Activated CD4-positive, alpha-beta T cell treated with anti-CD3 and anti-CD28 coated beads, Interleukin-10, Interleukin-2, amounts not matched to agents 100 ng/mL and 50 ng/mL, durations not matched to agents 16 hours and 8 hours (primary cell): ENCODE data around the gene MSGN1.

ENCODE experiments used
- DNase-seq: peaks from one replicate; pipeline ENCODE4 v3.0.0-alpha.2; 2020

Gene MSGN1

DNA sequence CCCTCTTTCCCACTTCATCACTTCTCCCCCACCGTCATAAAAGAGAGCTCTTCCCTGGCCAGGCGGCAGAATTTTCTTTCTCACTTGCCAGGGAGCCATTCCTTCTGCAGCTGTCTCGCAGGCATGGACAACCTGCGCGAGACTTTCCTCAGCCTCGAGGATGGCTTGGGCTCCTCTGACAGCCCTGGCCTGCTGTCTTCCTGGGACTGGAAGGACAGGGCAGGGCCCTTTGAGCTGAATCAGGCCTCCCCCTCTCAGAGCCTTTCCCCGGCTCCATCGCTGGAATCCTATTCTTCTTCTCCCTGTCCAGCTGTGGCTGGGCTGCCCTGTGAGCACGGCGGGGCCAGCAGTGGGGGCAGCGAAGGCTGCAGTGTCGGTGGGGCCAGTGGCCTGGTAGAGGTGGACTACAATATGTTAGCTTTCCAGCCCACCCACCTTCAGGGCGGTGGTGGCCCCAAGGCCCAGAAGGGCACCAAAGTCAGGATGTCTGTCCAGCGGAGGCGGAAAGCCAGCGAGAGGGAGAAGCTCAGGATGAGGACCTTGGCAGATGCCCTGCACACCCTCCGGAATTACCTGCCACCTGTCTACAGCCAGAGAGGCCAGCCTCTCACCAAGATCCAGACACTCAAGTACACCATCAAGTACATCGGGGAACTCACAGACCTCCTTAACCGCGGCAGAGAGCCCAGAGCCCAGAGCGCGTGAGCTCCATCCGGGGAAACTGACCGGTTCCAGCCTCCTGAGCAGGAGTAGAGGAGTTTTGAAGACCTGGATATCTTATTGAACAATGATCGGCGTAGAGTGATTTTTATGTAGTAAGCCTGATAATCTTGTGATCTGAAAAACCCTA lies at the start of gene MSGN1:
TSS of gene MSGN1 (plus strand) at position 65 of the 850 bp plus-strand sequence. CDS start at position 124, 59 bp downstream.
- no peak for DNase-seq

GRCh38 chr2:17768894-17769293 lies 47.4 kb upstream of the MSGN1 start:
- no peak for DNase-seq

DNA sequence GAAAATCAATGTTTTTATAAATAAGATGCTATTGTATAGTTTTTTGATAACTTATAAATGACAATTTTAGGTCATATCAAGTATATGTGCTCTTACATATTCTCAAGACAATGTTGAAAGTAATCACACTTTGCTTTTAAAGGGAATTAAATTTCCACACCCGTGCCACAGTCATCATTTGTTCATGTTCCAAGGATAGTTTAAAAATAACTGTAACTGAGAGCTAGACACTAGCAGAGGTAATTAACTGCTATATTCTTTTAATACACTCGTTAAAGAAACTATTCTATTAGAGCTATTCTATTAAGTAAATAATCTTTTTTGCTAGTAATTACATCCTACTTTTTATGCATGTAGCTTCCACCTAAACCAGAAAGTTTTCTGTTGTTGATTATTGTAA lies 44.3 kb upstream of the MSGN1 start:
- DNase-seq, result no peak

DNA sequence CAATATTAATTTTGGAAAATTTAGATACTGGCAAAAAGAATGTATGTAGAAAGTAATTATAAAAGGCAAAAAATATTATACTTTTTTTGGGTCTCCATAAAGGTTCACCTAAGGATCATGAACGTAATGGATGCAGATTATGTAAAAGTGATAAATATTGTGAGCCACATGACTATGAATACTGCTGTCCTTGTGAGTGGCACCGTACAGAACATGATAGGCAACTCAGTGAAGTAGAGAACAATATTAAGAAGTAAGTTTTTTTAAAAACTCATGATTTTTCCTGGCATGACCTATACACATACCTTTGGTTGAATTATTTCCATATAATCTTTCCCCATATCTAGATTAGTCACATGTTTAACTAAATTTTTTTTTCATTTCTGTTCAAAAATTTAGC lies 43.7 kb upstream of the MSGN1 start:
- DNase-seq, result no peak

DNA sequence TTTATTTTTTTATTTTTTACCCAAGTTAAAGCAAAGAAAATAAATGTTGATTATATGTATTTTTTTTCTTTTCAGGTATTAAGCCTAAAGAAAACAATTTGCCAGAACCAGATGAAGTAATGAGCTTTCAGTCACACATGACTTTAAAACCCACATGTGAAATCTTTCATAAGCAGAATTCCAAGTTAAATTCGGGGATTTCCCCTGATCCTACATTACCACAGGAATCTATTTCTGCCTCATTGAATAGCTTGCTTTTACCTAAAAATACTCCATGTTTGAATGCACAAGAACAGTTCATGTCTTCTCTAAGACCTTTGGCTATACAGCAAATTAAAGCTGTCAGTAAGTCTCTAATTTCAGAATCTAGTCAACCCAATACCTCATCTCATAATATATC lies 35.7 kb upstream of the MSGN1 start:
- no peak for DNase-seq

GRCh38 chr2:17781482-17781881 lies 34.8 kb upstream of the MSGN1 start:
- DNase-seq, result no peak

- no peak for DNase-seq
Observed at GRCh38 chr2:17786727-17787126, 29.5 kb upstream of the MSGN1 start.

DNA sequence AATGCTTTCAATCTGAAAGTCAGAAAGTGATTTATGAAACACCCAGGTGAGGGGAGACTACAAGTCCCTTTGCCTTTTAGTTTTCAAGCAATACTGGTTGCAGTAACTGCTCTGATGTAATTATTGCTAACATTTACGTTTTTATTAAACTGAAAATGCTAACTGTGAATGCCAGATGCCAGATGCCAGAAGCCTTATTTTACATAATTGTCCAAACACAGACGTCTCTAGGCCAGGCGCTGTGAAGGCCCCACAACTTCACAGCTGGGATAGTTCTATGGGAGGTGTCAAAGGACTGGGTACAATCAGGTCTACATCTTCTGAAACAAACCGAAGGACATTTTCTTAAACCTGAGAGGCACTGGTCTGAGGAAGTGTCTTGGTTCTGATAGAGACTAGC lies 27.5 kb upstream of the MSGN1 start:
- no peak for DNase-seq

DNA sequence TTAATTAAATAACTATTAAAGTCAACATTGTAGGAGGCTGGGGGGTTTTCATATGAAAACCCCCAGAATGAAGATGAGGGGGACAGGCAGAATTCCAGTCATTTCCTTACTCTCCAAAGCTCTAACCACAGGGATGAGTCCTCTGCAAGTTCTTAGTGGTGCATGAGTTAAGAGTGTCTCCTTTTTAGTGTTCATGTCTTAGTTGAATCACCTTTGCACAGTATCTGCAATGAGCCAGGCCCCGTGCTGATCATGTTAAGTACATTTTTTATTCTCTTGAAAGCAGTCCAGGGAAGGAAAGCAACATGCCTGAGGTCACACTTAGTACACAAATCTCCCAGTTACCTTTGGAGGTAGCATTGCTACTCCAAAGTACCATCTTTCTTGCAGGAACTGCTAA lies 25.7 kb upstream of the MSGN1 start:
- DNase-seq, result peak; percentile 58

DNA sequence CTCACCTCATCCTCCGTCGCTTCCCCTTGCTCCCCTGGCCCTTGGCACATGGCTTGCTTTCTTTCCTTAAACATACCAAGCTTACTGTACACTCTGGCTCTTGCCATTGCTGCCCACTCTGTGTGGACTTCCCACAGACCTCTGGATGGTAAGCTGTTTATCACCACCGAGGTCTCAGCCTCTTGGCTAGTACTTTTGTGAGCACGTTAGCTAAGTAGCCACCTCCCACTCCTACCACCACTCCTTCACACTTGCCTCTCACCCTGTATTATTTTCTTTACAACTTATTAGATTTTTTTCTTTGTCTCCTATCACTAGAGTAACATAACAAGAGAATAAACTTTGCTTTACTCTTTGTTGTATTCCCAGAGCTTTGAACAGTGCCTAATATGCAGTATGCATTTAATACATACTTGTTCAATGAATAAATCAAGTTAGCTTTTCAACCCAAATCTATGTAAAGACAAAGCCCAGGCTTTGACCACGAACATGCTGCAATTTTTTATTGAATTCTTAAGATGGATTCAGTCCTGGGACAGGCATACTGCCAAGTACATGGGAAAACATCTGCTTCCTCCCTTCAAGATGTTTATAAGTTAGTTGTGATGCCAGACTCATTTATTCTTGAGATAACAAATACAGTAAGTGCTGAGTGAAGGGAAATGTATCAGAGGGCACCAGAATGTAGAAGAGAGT lies 25.0 kb upstream of the MSGN1 start:
- DNase-seq, result no peak

GRCh38 chr2:17791817-17792130 lies 24.5 kb upstream of the MSGN1 start:
- no peak for DNase-seq

GRCh38 chr2:17792515-17792914 lies 23.7 kb upstream of the MSGN1 start:
- DNase-seq, result peak; percentile 55

DNA sequence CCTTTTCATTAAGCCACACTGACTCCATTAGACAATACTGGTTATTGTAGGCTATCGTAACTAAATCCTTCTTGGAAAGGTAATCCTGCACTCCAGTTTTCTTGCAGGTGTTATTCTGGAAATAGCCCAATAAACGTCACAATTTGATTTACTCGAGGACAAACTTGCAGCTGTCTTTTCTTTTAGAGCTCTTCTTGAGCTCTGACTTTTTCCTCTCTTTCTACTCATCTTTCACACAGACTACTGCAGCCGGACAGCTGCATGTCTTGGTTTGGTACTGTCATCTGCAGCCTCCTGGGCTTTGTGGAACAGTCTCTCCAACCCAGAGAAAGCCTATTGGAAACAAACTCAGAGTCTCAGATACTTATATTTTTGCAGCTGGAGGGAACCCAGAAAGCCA lies 23.0 kb upstream of the MSGN1 start:
- DNase-seq, result no peak

DNA sequence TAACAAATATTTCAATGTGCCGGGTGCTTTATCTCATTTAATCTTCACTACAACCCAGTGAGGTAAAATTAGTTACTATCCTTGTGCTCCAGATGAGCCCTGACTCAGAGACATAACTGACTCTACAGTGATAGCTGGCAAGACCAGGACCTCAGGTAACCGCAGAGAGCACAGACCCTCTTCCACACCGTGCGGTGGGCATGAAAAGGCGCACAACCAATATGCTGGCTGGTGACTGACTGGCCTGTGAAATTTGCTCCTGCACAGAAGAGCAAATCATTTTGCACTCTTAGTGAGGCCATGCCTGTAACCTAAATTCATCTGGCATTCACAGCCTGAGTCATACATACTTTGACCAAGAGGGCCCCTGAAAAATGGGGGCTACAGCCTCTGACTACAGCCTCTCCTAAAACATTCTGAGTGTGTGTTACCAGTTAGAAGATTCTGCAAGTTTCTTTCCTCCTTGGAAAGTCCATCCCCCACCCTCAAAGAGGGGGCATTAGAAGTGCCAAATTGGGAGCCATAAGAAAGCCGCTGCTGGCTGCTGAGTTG lies 22.4 kb upstream of the MSGN1 start:
- DNase-seq, result peak; percentile 35

- DNase-seq, result no peak
Observed at GRCh38 chr2:17795309-17795708, 21.0 kb upstream of the MSGN1 start.

DNA sequence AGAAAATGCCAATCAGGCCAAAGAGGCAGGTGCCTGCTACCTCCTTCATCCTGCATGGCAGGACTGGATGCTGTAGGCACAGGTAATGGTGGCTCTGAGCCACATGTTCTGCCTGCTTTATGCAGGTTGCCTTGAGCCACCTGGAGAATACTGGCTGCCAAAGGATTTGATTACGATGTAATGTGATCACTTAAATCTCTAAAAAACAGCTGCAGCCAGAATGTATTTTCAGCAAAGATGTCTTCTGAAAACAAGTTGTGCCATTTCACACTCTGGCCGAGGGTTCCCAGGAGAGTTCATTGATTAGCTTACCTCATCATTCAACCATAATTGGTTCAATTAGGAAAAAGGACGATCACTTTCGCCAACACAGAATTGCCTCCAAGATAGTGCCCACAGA lies 17.9 kb upstream of the MSGN1 start:
- no peak for DNase-seq

DNA sequence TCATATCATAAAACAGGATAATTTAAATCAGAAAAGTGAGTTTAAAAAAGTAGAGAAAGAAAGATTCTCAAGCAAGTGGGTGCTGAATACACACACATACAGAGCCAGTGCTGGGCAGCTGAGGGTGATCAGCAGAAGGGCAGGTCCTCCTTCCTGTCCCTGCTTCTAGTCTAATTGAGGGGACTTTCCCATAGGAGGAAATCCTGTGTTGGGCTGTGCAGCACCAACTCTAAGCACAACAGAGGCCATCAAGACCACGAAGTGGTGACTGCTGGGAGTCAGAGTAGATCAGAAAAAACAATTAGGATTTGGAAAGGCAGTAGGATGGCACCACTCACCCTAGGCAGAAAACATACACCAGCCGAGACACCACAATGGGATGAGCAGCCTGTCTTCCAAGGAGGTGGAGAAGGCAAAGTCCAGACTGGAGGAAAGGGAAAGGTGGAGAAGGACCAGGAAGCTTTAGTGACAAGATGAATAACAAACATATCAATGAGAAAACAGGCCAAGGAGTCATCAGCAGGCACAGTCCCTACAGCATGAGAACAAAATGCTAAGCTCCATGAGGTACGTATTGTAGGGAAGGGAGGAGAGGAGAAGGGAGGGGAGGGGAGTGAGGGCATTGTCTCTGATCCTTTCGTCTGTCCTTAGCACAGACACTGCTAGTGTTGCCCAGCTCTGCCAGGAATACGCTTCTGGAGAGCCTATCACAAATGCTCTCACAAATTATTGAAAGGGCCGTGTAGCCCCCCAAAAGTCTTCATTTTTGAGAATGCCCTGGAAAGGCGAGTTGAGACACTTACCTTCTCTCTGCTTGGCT lies 16.7 kb upstream of the MSGN1 start:
- no peak for DNase-seq

GRCh38 chr2:17800219-17800618 lies 16.0 kb upstream of the MSGN1 start:
- DNase-seq, result no peak

- DNase-seq, result no peak
Observed at GRCh38 chr2:17800693-17801458, 15.4 kb upstream of the MSGN1 start.

DNA sequence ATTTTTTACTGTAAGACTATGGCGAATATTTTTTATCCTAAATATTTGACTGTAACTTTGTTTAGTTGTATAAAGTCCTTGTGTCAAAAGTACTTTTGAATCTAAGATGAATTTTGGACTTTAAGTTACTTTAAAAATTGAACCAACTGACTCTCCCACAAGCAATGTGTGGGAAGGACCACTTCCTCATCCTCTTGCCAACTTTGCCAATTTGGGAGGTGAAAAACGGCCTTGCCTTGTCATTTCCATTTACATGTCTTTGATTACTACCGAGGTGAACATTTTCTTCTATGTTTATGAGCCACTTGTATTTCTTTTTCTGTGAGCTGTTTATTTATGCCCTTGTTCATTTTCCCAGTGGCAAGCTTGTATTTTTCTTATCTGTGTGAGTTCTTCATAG lies 12.8 kb upstream of the MSGN1 start:
- DNase-seq, result no peak

- no peak for DNase-seq
Observed at GRCh38 chr2:17804358-17804757, 11.9 kb upstream of the MSGN1 start.

GRCh38 chr2:17805166-17805565 lies 11.1 kb upstream of the MSGN1 start:
- DNase-seq, result no peak
